ENCODE measurements around the gene IMP4.

Gene IMP4

GRCh38 chr2:130354139-130354428 lies 11.4 kb downstream of the IMP4 start:
- CTCF ChIA-PET: interaction anchor here (0.6 to 1.5 kb wide), 2 partner anchors 19 to 206 kb away, joined by 3 to 5 read pairs; no protein-coding TSS in a partner anchor
- Histone ChIP-seq H3K27ac (ENCODE audit: extremely low read depth, low read depth, low read length) (no peak overlapping the region), H3K9me3 (ENCODE audit: control insufficient read depth, insufficient read depth, low read depth, low read length) (no peaks in the 10 kb centered on the region), H3K36me3 (ENCODE audit: control insufficient read depth in 2 of 2, insufficient read depth in 1 of 2, low read length in 2 of 2) (peaks cover 0 to 16% of the 10 kb centered on the region in 2 experiments; a peak in 1 of 3 replicates), H3K4me1 (ENCODE audit: control insufficient read depth, insufficient read depth, low read length) (peaks cover 3% of the 10 kb centered on the region; the same call in 1 of the 2 replicates), H3K4me3 (ENCODE audit: low read depth, low read length) (no peak overlapping the region)
- TF ChIP-seq ZNF155 (tag by site-specific recombination; IDR thresholded peaks at IDR 0.05) (no peak), REST (tag by site-specific recombination; IDR thresholded peaks at IDR 0.05) (peak; percentile 80)
- POLR2A ChIA-PET: interaction anchor here (2.6 kb wide), 1 partner anchor 11 kb away, joined by 11 read pairs; the partner anchor contains the start of gene IMP4

- POLR2A ChIA-PET: interaction anchor here (1.3 to 1.9 kb wide), 2 partner anchors 13 to 18 kb away, joined by 3 to 25 read pairs; partner anchors contain the start of gene IMP4
- peaks cover 3% of the 10 kb centered on the region; the same call in 1 of the 2 replicates for H3K4me1 ChIP-seq (ENCODE audit: control insufficient read depth, insufficient read depth, low read length)
- peak overlapping the region; percentile 68; the same call in 1 of the 2 replicates for H3K27ac ChIP-seq (ENCODE audit: extremely low read depth, low read depth, low read length)
- peak; percentile 68 for TF ChIP-seq ZNF335 (tag by site-specific recombination; conservative IDR thresholded peaks at IDR 0.05)
- TF ChIP-seq SP7 (tag by site-specific recombination; IDR thresholded peaks at IDR 0.05): no peak
- TF ChIP-seq GLIS2 (tag by site-specific recombination; IDR thresholded peaks at IDR 0.05): no peak
- TF ChIP-seq ZNF426 (tag by site-specific recombination; IDR thresholded peaks at IDR 0.05): no peak
- no peak for TF ChIP-seq ZNF670 (tag by site-specific recombination; IDR thresholded peaks at IDR 0.05; ENCODE audit: low read depth)
- TF ChIP-seq ZNF354C (tag by site-specific recombination; IDR thresholded peaks at IDR 0.05; ENCODE audit: borderline replicate concordance, low read depth): no peak
- TF ChIP-seq REST (tag by site-specific recombination; IDR thresholded peaks at IDR 0.05): no peak
- TF ChIP-seq ATF2 (tag by site-specific recombination; IDR thresholded peaks at IDR 0.05; ENCODE audit: low read depth): no peak
- TF ChIP-seq ZNF488 (tag by site-specific recombination; IDR thresholded peaks at IDR 0.05): no peak
- CTCF ChIA-PET: interaction anchor here (1.1 to 1.5 kb wide), 2 partner anchors 18 to 23 kb away, joined by 3 to 5 read pairs; no protein-coding TSS in a partner anchor
- H3K36me3 ChIP-seq (ENCODE audit: control insufficient read depth in 2 of 2, insufficient read depth in 1 of 2, low read length in 2 of 2): peaks cover 0 to 18% of the 10 kb centered on the region in 2 experiments; a peak in 1 of 3 replicates
- H3K9me3 ChIP-seq (ENCODE audit: control insufficient read depth, insufficient read depth, low read depth, low read length): no peaks in the 10 kb centered on the region
- peak overlapping the region; percentile 69 for H3K4me3 ChIP-seq (ENCODE audit: low read depth, low read length)
Measured at GRCh38 chr2:130355172-130355577, 12.5 kb downstream of the IMP4 start.
